Upper lobe of right lung (tissue), 1 donor: Measurements from ENCODE around the gene SIGLEC9. TPM values are rescaled to one million over a fixed set of nuclear protein-coding genes. Genes with fewer than 3 reads are reported as not detected.

Experiments
- ATAC-seq: fragments of 200-7000 bp; cut with Tn5 transposase; one replicate; pipeline ENCODE4 v1.9.1; 2020; ENCODE audit warnings: mild to moderate bottlenecking, moderate library complexity
- DNase-seq: peaks from one replicate; pipeline ENCODE4 v3.0.0-alpha.2; 2020
- H3K27ac ChIP-seq: fragments of 200-600 bp; one replicate; pipeline ENCODE4 v1.8.0; 2022
- H3K27me3 ChIP-seq: fragments of 200-600 bp; one replicate; pipeline ENCODE4 v1.8.0; 2022; ENCODE audit warnings: mild to moderate bottlenecking
- H3K36me3 ChIP-seq: fragments of 200-600 bp; one replicate; pipeline ENCODE4 v1.8.0; 2022
- H3K4me1 ChIP-seq: fragments of 200-600 bp; one replicate; pipeline ENCODE4 v1.8.0; 2022
- H3K4me3 ChIP-seq: fragments of 200-600 bp; one replicate; pipeline ENCODE4 v1.8.0; 2022; ENCODE audit warnings: mild to moderate bottlenecking
- H3K9me3 ChIP-seq: fragments of 200-600 bp; one replicate; pipeline ENCODE4 v1.8.0; 2022
- CTCF ChIP-seq: fragments of 200-600 bp; IDR thresholded peaks from one replicate; pipeline ENCODE4 v1.8.0; 2022; ENCODE audit warnings: antibody characterized with exemption
- intact Hi-C: fragments of 100-400 bp; cut with DNase I; formaldehyde crosslinking; loops from one replicate; pipeline ENCODE4 v1.11.0; 2022
- total RNA-seq: library from RNA; stranded (reverse); fragmentation: NEBNext Ultra II Directional; extraction: Animal tissue kit (Norgen Biotek cat#: 25700); gene quantifications from one replicate; pipeline ENCODE4 v1.2.1, GENCODE V29; 2021
- donor health status: DM: no; HTN: yes; CAD: no; lungs with severe emphysema.

SIGLEC9 gene
- total RNA-seq, 1 donor from 2014 or later = 14.5 TPM

- intact Hi-C loops = no loop called here
- ATAC-seq (no peak), DNase-seq (no peak)
- Histone ChIP-seq H3K27ac (no peak overlapping the region), H3K9me3 (no peaks in the 10 kb centered on the region), H3K4me3 (no peak overlapping the region), H3K36me3 (peaks cover 23% of the 10 kb centered on the region), H3K4me1 (no peaks in the 10 kb centered on the region), H3K27me3 (no peaks in the 10 kb centered on the region)
- no peak for TF ChIP-seq CTCF
Observed at GRCh38 chr19:51097796-51098195, 26.9 kb upstream of the SIGLEC9 start.

GRCh38 chr19:51098365-51099046 is 26.2 kb upstream of the SIGLEC9 start:
- ATAC-seq (peak; percentile 79), DNase-seq (peak; percentile 81)
- H3K4me1 ChIP-seq = no peaks in the 10 kb centered on the region
- no peak overlapping the region for H3K27ac ChIP-seq
- no peak overlapping the region for H3K4me3 ChIP-seq
- no peaks in the 10 kb centered on the region for H3K9me3 ChIP-seq
- H3K27me3 ChIP-seq = no peaks in the 10 kb centered on the region
- intact Hi-C loops = no loop called here
- H3K36me3 ChIP-seq = peaks cover 27% of the 10 kb centered on the region
- no peak for TF ChIP-seq CTCF

GRCh38 chr19:51099047-51099382 is 25.7 kb upstream of the SIGLEC9 start:
- H3K27ac ChIP-seq = no peak overlapping the region

GRCh38 chr19:51100601-51101000 is 24.1 kb upstream of the SIGLEC9 start:
- no peak for ATAC-seq
- no peak for DNase-seq
- TF ChIP-seq CTCF = no peak

More at GRCh38 chr19:51099047-51099382, 25.7 kb upstream of the SIGLEC9 start:
- Histone ChIP-seq H3K9me3 (no peaks in the 10 kb centered on the region), H3K4me3 (no peak overlapping the region), H3K4me1 (no peaks in the 10 kb centered on the region), H3K36me3 (peaks cover 32% of the 10 kb centered on the region), H3K27me3 (no peaks in the 10 kb centered on the region)
- DNase-seq (no peak), ATAC-seq (no peak)
- no peak for TF ChIP-seq CTCF
- intact Hi-C loops = no loop called here

GRCh38 chr19:51101171-51101865 is 23.4 kb upstream of the SIGLEC9 start:
- Histone ChIP-seq H3K36me3 (peaks cover 33% of the 10 kb centered on the region), H3K4me3 (no peak overlapping the region), H3K27me3 (no peaks in the 10 kb centered on the region), H3K4me1 (no peaks in the 10 kb centered on the region), H3K9me3 (no peaks in the 10 kb centered on the region), H3K27ac (no peak overlapping the region)
- DNase-seq = no peak
- no peak for TF ChIP-seq CTCF
- no peak for ATAC-seq
- intact Hi-C loops = no loop called here

More at GRCh38 chr19:51100601-51101000, 24.1 kb upstream of the SIGLEC9 start:
- intact Hi-C loops = no loop called here
- Histone ChIP-seq H3K36me3 (peaks cover 33% of the 10 kb centered on the region), H3K4me1 (no peaks in the 10 kb centered on the region), H3K27ac (no peak overlapping the region), H3K9me3 (no peaks in the 10 kb centered on the region), H3K27me3 (no peaks in the 10 kb centered on the region), H3K4me3 (no peak overlapping the region)
